Esophagus mucosa (tissue), 1 donor: ENCODE results near the gene RALB. TPM values are rescaled to one million over a fixed set of nuclear protein-coding genes. Genes with fewer than 3 reads are reported as not detected.

Experiments used
- ATAC-seq: fragments of 200-7000 bp; cut with Tn5 transposase; one replicate; pipeline ENCODE4 v1.9.1; 2020
- total RNA-seq: library from RNA; stranded (reverse); gene quantifications from one replicate; pipeline ENCODE4 v1.2.4, GENCODE V29; 2023
- donor health status: DM: yes; HTN: yes; CAD: no.

RALB gene
- total RNA-seq, 1 donor from 2014 or later: 81.2 TPM

- ATAC-seq: no peak
Observed at GRCh38 chr2:120269076-120269744, 16.6 kb downstream of the RALB start.

- no peak for ATAC-seq
Observed at GRCh38 chr2:120269816-120270215, 17.2 kb downstream of the RALB start.

- peak; percentile 34 for ATAC-seq
Observed at GRCh38 chr2:120271711-120272379, 19.2 kb downstream of the RALB start.

- ATAC-seq: no peak
Observed at GRCh38 chr2:120272763-120273481, 20.3 kb downstream of the RALB start.

GRCh38 chr2:120275617-120276400, 23.2 kb downstream of the RALB start:
- ATAC-seq: no peak

- ATAC-seq: no peak
Observed at GRCh38 chr2:120277505-120278205, 25.0 kb downstream of the RALB start.

- no peak for ATAC-seq
Observed at GRCh38 chr2:120278901-120279300, 26.2 kb downstream of the RALB start.

GRCh38 chr2:120279708-120280107, 27.1 kb downstream of the RALB start:
- ATAC-seq: no peak

GRCh38 chr2:120283649-120284048, 31.0 kb downstream of the RALB start:
- ATAC-seq: no peak

GRCh38 chr2:120285056-120285455, 32.4 kb downstream of the RALB start:
- no peak for ATAC-seq

- peak; percentile 91 for ATAC-seq
Observed at GRCh38 chr2:120287183-120288015, 34.7 kb downstream of the RALB start.

- no peak for ATAC-seq
Observed at GRCh38 chr2:120288016-120288373, 35.3 kb downstream of the RALB start.

- no peak for ATAC-seq
Observed at GRCh38 chr2:120289221-120289906, 36.7 kb downstream of the RALB start.

- no peak for ATAC-seq
Observed at GRCh38 chr2:120290737-120291136, 38.1 kb downstream of the RALB start.

- ATAC-seq: peak; percentile 84
Observed at GRCh38 chr2:120291401-120292311, 39.0 kb downstream of the RALB start.

- no peak for ATAC-seq
Observed at GRCh38 chr2:120293096-120294007, 40.7 kb downstream of the RALB start.

GRCh38 chr2:120294008-120294340, 41.3 kb downstream of the RALB start:
- ATAC-seq: no peak

GRCh38 chr2:120298173-120298835, 45.7 kb downstream of the RALB start:
- ATAC-seq: no peak
